ENCODE measurements around the gene COL4A2.

GRCh38 chr13:110425444-110425780, 118.3 kb downstream of the COL4A2 start:
- no peak for TF ChIP-seq CTCF (IDR thresholded peaks at IDR 0.05)
- TF ChIP-seq POLR2A (IDR thresholded peaks at IDR 0.05) = no peak
